WTC11 (cell line): ENCODE measurements around the gene ENPP7. TPM values are rescaled to one million over a fixed set of nuclear protein-coding genes. Genes with fewer than 3 reads are reported as not detected.
A peak's percentile ranks its signal among the peaks of the same experiment; 100 is the strongest.
"Not testable (repeated sequence)": the region's sequence is repeated elsewhere in the genome, so short reads cannot be mapped to it uniquely, and the experiment has no call there.

Experiments used
- ATAC-seq: fragments of 200-7000 bp; cut with Tn5 transposase; 2 replicates; pipeline ENCODE4 v1.10.0; 2021; ENCODE audit warnings: mild to moderate bottlenecking, moderate library complexity
- CTCF ChIA-PET: fragments of 300-600 bp; sonication (Branson Sonifier 250); formaldehyde crosslinking; loops from one replicate; lab custom pipeline; 2021; ENCODE audit warnings: antibody characterized with exemption; lab: Charles Lee
- POLR2A ChIA-PET: fragments of 350-600 bp; sonication (Branson Sonifier 250); formaldehyde crosslinking; loops from one replicate; lab custom pipeline; 2021; ENCODE audit warnings: antibody characterized with exemption; lab: Charles Lee
- DNase-seq: peaks from one replicate; pipeline ENCODE4 v3.0.0; 2021; ENCODE audit warnings: low spot score
- H3K27ac Mint-ChIP-seq: 2 replicates; pipeline ENCODE4 v1.8.0; 2021; ENCODE audit warnings: mixed read lengths
- H3K27me3 Mint-ChIP-seq: 2 replicates; pipeline ENCODE4 v1.8.0; 2021; ENCODE audit warnings: low read depth, mild to moderate bottlenecking, moderate library complexity, mixed read lengths
- H3K36me3 Mint-ChIP-seq: 2 replicates; pipeline ENCODE4 v1.8.0; 2021; ENCODE audit warnings: mixed read lengths
- H3K4me1 Mint-ChIP-seq: 2 replicates; pipeline ENCODE4 v1.8.0; 2022; ENCODE audit warnings: mixed read lengths
- H3K4me3 Mint-ChIP-seq: 2 replicates; pipeline ENCODE4 v1.8.0; 2021; ENCODE audit warnings: mild to moderate bottlenecking, moderate library complexity, mixed read lengths
- H3K9me3 Mint-ChIP-seq: 2 replicates; pipeline ENCODE4 v1.8.0; 2021; ENCODE audit warnings: mixed read lengths
- ATF1 ChIP-seq: sonication (generic); formaldehyde crosslinking; IDR thresholded peaks from 2 replicates; pipeline ENCODE4 v1.8.1; 2023; ENCODE audit warnings: mild to moderate bottlenecking, moderate library complexity, missing genetic modification reagents
- E2F1 ChIP-seq: sonication (generic); formaldehyde crosslinking; IDR thresholded peaks from 2 replicates; pipeline ENCODE4 v1.8.0; 2022; ENCODE audit warnings: mild to moderate bottlenecking, missing genetic modification reagents
- ELF4 ChIP-seq: sonication (generic); formaldehyde crosslinking; IDR thresholded peaks from 2 replicates; pipeline ENCODE4 v1.8.1; 2022; ENCODE audit warnings: low read depth, mild to moderate bottlenecking, moderate library complexity, missing genetic modification reagents
- FOXP4 ChIP-seq: sonication (generic); formaldehyde crosslinking; IDR thresholded peaks from 2 replicates; pipeline ENCODE4 v1.8.0; 2022; ENCODE audit warnings: mild to moderate bottlenecking, missing genetic modification reagents
- GABPB1 ChIP-seq: sonication (generic); formaldehyde crosslinking; IDR thresholded peaks from 2 replicates; pipeline ENCODE4 v1.8.1; 2023; ENCODE audit warnings: mild to moderate bottlenecking, missing genetic modification reagents
- HMGA2 ChIP-seq: fragments of 250-450 bp; sonication (Bioruptor Pico); IDR thresholded peaks from 2 replicates; pipeline ENCODE4 v1.4.0; 2021; ENCODE audit warnings: mild to moderate bottlenecking, moderate library complexity
- IRF1 ChIP-seq: sonication (generic); formaldehyde crosslinking; IDR thresholded peaks from 2 replicates; pipeline ENCODE4 v1.8.0; 2023; ENCODE audit warnings: missing genetic modification reagents
- IRF2 ChIP-seq: sonication (generic); formaldehyde crosslinking; IDR thresholded peaks from 2 replicates; pipeline ENCODE4 v1.8.0; 2022; ENCODE audit warnings: low read depth, missing genetic modification reagents, borderline replicate concordance
- JAZF1 ChIP-seq: fragments of 250-450 bp; sonication (Bioruptor Pico); IDR thresholded peaks from 2 replicates; pipeline ENCODE4 v1.9.0; 2021; ENCODE audit warnings: moderate library complexity, mild to moderate bottlenecking, inconsistent platforms
- PREB ChIP-seq: sonication (generic); formaldehyde crosslinking; IDR thresholded peaks from 2 replicates; pipeline ENCODE4 v1.8.1; 2022; ENCODE audit warnings: mild to moderate bottlenecking, missing genetic modification reagents, moderate library complexity, borderline replicate concordance
- SMAD3 ChIP-seq: sonication (generic); formaldehyde crosslinking; IDR thresholded peaks from 2 replicates; pipeline ENCODE4 v1.8.0; 2022; ENCODE audit warnings: missing genetic modification reagents, mild to moderate bottlenecking, borderline replicate concordance
- SMAD4 ChIP-seq: sonication (generic); formaldehyde crosslinking; IDR thresholded peaks from 2 replicates; pipeline ENCODE4 v1.8.0; 2022; ENCODE audit warnings: mild to moderate bottlenecking, missing genetic modification reagents
- TCF7 ChIP-seq: sonication (generic); formaldehyde crosslinking; IDR thresholded peaks from 2 replicates; pipeline ENCODE4 v1.8.0; 2022; ENCODE audit warnings: mild to moderate bottlenecking, low read depth, missing genetic modification reagents, moderate library complexity
- ZNF219 ChIP-seq: sonication (generic); formaldehyde crosslinking; IDR thresholded peaks from 2 replicates; pipeline ENCODE4 v1.8.0; 2023; ENCODE audit warnings: missing genetic modification reagents, mild to moderate bottlenecking, borderline replicate concordance
- total RNA-seq: library from RNA; stranded (reverse); gene quantifications from 3 replicates; pipeline ENCODE4 v1.2.3, GENCODE V29; 2021
- TF ChIP-seq, protein P1 (sequence below): sonication (generic); formaldehyde crosslinking; IDR thresholded peaks from 2 replicates; pipeline ENCODE4 v1.8.1; 2023; ENCODE audit warnings: mild to moderate bottlenecking, missing genetic modification reagents, borderline replicate concordance

Gene ENPP7
- total RNA-seq, 1 experiment from 2014 or later, result not detected

DNA sequence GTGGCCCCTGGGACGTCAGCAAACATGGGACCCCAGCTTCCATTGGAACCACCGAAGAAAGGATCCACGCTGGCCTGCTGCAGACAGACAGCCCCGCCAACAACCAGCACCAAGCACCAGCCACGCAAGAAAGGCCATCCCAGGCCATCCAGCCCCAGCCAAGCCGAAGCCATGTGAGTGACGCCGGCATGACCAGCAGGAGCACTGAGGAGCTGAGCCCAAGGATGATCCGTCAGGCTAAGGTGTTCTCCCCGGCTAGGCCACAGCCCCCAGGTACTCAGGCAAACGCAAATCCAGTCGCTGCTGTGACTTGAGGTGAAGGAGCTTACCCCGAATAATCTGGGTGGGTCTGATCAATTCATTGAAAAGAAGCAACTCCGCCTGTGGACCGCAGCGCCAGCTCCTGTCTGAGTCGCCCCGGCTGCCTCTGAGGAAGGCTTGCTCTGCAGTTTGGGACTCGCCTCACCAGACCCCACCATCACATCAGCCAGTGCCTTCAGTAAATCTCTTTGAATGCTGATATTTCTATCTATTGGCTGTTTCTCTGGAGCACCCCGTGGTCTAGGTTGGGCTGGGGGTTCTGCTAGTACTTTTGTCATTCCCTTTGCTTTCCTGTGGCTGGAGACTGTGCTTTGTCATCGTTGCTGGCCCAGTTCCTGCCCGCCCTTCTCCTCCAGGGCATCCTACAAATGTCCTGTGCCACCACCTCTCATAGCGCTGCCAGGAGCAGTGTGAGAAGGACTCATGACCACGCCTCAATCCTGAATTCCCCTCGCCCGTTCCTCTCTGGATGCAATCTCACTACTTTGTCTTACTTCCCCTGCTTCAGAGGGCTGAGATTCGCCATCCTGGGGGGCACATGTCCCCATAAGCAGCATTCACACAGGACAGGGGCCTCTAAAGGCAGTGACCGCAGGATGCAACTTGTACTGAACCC, 39.1 kb downstream of the ENPP7 start:
- H3K36me3 Mint-ChIP-seq, result no peaks in the 10 kb centered on the region
- H3K4me3 Mint-ChIP-seq, result no peak overlapping the region
- H3K4me1 Mint-ChIP-seq, result peaks cover 6% of the 10 kb centered on the region
- H3K9me3 Mint-ChIP-seq, result peaks cover 7% of the 10 kb centered on the region; the same call in 1 of the 2 replicates
- ATAC-seq, result peak; percentile 30; the same call in 1 of the 2 replicates
- ChIA-PET CTCF (interaction anchor here (0.6 to 1.8 kb wide), 6 partner anchors 17 to 71 kb away, joined by 3 to 8 read pairs (median 3); no protein-coding TSS in a partner anchor), POLR2A (interaction anchor here (0.6 kb wide), 1 partner anchor 16 kb away, joined by 6 read pairs; no protein-coding TSS in a partner anchor)
- no peak for DNase-seq
- H3K27ac Mint-ChIP-seq, result no peak overlapping the region; the same call in 1 of the 2 replicates
- TF ChIP-seq IRF2 (CRISPR knock-in tag) (no peak), JAZF1 (CRISPR knock-in tag) (no peak), IRF1 (no peak), GABPB1 (CRISPR knock-in tag) (no peak), ELF4 (CRISPR knock-in tag) (no peak), SMAD4 (CRISPR knock-in tag) (no peak), E2F1 (no peak)
- H3K27me3 Mint-ChIP-seq, result peaks cover 12% of the 10 kb centered on the region

DNA sequence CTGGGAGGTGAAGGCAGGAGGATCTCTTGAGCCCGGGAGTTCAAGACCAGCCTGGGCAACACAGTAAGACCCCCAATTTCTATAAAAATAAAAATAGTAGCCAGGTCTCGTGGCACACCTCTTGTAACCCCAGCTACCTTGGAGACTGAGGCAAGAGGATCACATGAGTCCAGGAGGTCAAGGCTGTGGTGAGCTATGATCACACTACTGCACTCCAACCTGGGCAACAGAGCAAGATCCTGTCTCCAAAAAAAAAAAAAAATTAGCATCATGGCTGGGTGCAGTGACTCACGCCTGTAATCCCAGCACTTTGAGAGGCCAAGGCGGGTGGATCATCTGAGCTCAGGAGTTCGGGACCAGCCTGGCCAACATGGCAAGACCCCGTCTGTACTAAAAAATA, 40.5 kb downstream of the ENPP7 start:
- ChIA-PET POLR2A (no interaction called here), CTCF (interaction anchor here (1.2 to 1.8 kb wide), 3 partner anchors 18 to 30 kb away, joined by 3 to 8 read pairs (median 3); no protein-coding TSS in a partner anchor)
- Mint-ChIP-seq H3K4me3 (no peak overlapping the region), H3K27me3 (peaks cover 18% of the 10 kb centered on the region), H3K36me3 (no peaks in the 10 kb centered on the region), H3K9me3 (peaks cover 7% of the 10 kb centered on the region; the same call in 1 of the 2 replicates), H3K4me1 (peaks cover 21% of the 10 kb centered on the region), H3K27ac (no peak overlapping the region)
- no peak for DNase-seq
- ATAC-seq, result no peak
- no peak for TF ChIP-seq FOXP4 (CRISPR knock-in tag)

- Mint-ChIP-seq H3K27me3 (peaks cover 18% of the 10 kb centered on the region), H3K4me1 (peaks cover 28% of the 10 kb centered on the region)
- H3K36me3 Mint-ChIP-seq, ATAC-seq, DNase-seq, H3K9me3 Mint-ChIP-seq, H3K27ac Mint-ChIP-seq, POLR2A ChIA-PET, H3K4me3 Mint-ChIP-seq: not testable (repeated sequence)
- CTCF ChIA-PET, result interaction anchor here (1.2 kb wide), 1 partner anchor 31 kb away, joined by 5 read pairs; no protein-coding TSS in a partner anchor
Observed at GRCh38 chr17:79772726-79773125, 42.0 kb downstream of the ENPP7 start.

DNA sequence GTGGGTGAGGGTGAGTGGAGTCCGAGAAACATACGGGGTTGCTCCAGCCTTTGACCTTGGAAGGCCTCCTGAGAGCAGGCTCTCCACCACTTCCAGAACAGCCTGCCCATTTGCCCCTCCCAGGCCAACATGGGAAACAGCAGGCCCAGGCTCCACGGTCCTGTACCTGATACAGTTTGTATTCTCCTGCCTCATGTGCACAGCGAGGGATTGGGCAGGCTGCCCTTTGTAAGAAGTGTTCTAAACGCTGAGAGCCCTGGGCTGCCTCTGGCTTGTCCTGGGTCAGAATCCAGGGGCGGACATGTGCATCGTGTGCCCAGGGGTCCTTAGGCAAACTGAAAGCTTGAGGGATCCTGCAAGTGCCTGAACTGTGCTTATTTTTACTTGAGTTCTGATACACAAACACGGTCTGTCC, 43.8 kb downstream of the ENPP7 start:
- DNase-seq (no peak), ATAC-seq (no peak)
- Mint-ChIP-seq H3K27ac (peak overlapping the region; percentile 41; the same call in 1 of the 2 replicates), H3K4me1 (peaks cover 35% of the 10 kb centered on the region), H3K9me3 (no peaks in the 10 kb centered on the region), H3K27me3 (peaks cover 15% of the 10 kb centered on the region), H3K36me3 (peaks cover 1% of the 10 kb centered on the region), H3K4me3 (no peak overlapping the region)
- ChIA-PET POLR2A (interaction anchor here (1.1 kb wide), 1 partner anchor 10 kb away, joined by 3 read pairs; no protein-coding TSS in a partner anchor), CTCF (interaction anchor here (0.6 to 6.9 kb wide), 8 partner anchors 15 to 196 kb away, joined by 3 to 83 read pairs (median 6); partner anchors contain the start of gene CBX4)
- TF ChIP-seq JAZF1 (CRISPR knock-in tag) (no peak), PREB (CRISPR knock-in tag) (no peak), ZNF219 (no peak), TCF7 (CRISPR knock-in tag) (no peak), ATF1 (CRISPR knock-in tag) (no peak), SMAD3 (no peak), HMGA2 (CRISPR knock-in tag) (no peak)
- TF ChIP-seq, protein P1, sequence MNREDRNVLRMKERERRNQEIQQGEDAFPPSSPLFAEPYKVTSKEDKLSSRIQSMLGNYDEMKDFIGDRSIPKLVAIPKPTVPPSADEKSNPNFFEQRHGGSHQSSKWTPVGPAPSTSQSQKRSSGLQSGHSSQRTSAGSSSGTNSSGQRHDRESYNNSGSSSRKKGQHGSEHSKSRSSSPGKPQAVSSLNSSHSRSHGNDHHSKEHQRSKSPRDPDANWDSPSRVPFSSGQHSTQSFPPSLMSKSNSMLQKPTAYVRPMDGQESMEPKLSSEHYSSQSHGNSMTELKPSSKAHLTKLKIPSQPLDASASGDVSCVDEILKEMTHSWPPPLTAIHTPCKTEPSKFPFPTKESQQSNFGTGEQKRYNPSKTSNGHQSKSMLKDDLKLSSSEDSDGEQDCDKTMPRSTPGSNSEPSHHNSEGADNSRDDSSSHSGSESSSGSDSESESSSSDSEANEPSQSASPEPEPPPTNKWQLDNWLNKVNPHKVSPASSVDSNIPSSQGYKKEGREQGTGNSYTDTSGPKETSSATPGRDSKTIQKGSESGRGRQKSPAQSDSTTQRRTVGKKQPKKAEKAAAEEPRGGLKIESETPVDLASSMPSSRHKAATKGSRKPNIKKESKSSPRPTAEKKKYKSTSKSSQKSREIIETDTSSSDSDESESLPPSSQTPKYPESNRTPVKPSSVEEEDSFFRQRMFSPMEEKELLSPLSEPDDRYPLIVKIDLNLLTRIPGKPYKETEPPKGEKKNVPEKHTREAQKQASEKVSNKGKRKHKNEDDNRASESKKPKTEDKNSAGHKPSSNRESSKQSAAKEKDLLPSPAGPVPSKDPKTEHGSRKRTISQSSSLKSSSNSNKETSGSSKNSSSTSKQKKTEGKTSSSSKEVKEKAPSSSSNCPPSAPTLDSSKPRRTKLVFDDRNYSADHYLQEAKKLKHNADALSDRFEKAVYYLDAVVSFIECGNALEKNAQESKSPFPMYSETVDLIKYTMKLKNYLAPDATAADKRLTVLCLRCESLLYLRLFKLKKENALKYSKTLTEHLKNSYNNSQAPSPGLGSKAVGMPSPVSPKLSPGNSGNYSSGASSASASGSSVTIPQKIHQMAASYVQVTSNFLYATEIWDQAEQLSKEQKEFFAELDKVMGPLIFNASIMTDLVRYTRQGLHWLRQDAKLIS, result no peak
